C1 segment of cervical spinal cord (tissue), 14 donors: ENCODE data around the gene CDKN2B-AS1.

Experiments used
- DNase-seq, 14 donors: peaks; one replicate each; lab custom pipeline; 2025; lab: John Stamatoyannopoulos, UW

CDKN2B-AS1 gene

GRCh38 chr9:22005702-22006606 is 11.4 kb downstream of the CDKN2B-AS1 start:
- no peak for DNase-seq

- DNase-seq, result no peak
These were observed 13.8 kb downstream of the CDKN2B-AS1 start for GRCh38 chr9:22008384-22008716.

- peak in 13 of 14 donors; percentile 12 to 90 (median 84) for DNase-seq
These were observed 14.3 kb downstream of the CDKN2B-AS1 start, which contains the start of gene CDKN2B for GRCh38 chr9:22008717-22009505. TSS of gene CDKN2B (minus strand) at chr9:22009305. CDS start at chr9:22008953, 352 bp downstream.

GRCh38 chr9:22009506-22009867 is 14.9 kb downstream of the CDKN2B-AS1 start:
- no peak for DNase-seq

GRCh38 chr9:22010866-22011625 is 16.5 kb downstream of the CDKN2B-AS1 start:
- no peak for DNase-seq

GRCh38 chr9:22022396-22022795 is 27.8 kb downstream of the CDKN2B-AS1 start:
- DNase-seq, result no peak

- no peak for DNase-seq
These were observed 32.1 kb downstream of the CDKN2B-AS1 start for GRCh38 chr9:22026696-22027095.

- DNase-seq, result no peak
These were observed 33.8 kb downstream of the CDKN2B-AS1 start for GRCh38 chr9:22028394-22028793.

GRCh38 chr9:22029231-22029630 is 34.6 kb downstream of the CDKN2B-AS1 start:
- no peak for DNase-seq

GRCh38 chr9:22030101-22030598 is 35.6 kb downstream of the CDKN2B-AS1 start:
- DNase-seq, result no peak

- no peak for DNase-seq
These were observed 37.2 kb downstream of the CDKN2B-AS1 start for GRCh38 chr9:22031655-22032411.

- no peak for DNase-seq
These were observed 38.5 kb downstream of the CDKN2B-AS1 start for GRCh38 chr9:22033012-22033630.

GRCh38 chr9:22035591-22036011 is 41.0 kb downstream of the CDKN2B-AS1 start:
- no peak for DNase-seq

GRCh38 chr9:22036866-22037626 is 42.5 kb downstream of the CDKN2B-AS1 start:
- no peak for DNase-seq

GRCh38 chr9:22037954-22038690 is 43.5 kb downstream of the CDKN2B-AS1 start:
- no peak for DNase-seq

- DNase-seq, result no peak
These were observed 44.7 kb downstream of the CDKN2B-AS1 start for GRCh38 chr9:22039258-22039657.

- no peak for DNase-seq
These were observed 46.2 kb downstream of the CDKN2B-AS1 start for GRCh38 chr9:22040760-22041159.

- no peak for DNase-seq
These were observed 46.8 kb downstream of the CDKN2B-AS1 start for GRCh38 chr9:22041344-22041743.

- DNase-seq, result no peak
These were observed 47.2 kb downstream of the CDKN2B-AS1 start for GRCh38 chr9:22041775-22042174.
